Activated CD8-positive, alpha-beta memory T cell treated with anti-CD3 and anti-CD28 coated beads, Interleukin-2, amount 50 U/mL, for 4 hours (primary cell): ENCODE measurements around the gene NOB1.

ENCODE experiments used
- DNase-seq: peaks from one replicate; pipeline ENCODE4 v3.0.0-alpha.2; 2020

Gene NOB1

GRCh38 chr16:69718111-69718764 lies 36.5 kb downstream of the NOB1 start:
- DNase-seq = no peak

GRCh38 chr16:69717066-69717465 lies 37.7 kb downstream of the NOB1 start:
- no peak for DNase-seq

GRCh38 chr16:69712914-69713581 lies 41.7 kb downstream of the NOB1 start:
- DNase-seq = no peak

GRCh38 chr16:69712277-69712676 lies 42.4 kb downstream of the NOB1 start:
- no peak for DNase-seq

- no peak for DNase-seq
Observed at GRCh38 chr16:69711115-69711740, 43.5 kb downstream of the NOB1 start.

- no peak for DNase-seq
Observed at GRCh38 chr16:69709456-69710084, 45.2 kb downstream of the NOB1 start.

GRCh38 chr16:69707920-69708683 lies 46.6 kb downstream of the NOB1 start:
- no peak for DNase-seq

GRCh38 chr16:69706975-69707340 lies 47.8 kb downstream of the NOB1 start:
- no peak for DNase-seq

GRCh38 chr16:69706256-69706974 lies 48.3 kb downstream of the NOB1 start:
- no peak for DNase-seq

- no peak for DNase-seq
Observed at GRCh38 chr16:69703638-69704037, 51.1 kb downstream of the NOB1 start.

GRCh38 chr16:69701866-69702265 lies 52.9 kb downstream of the NOB1 start:
- DNase-seq = no peak

- DNase-seq = no peak
Observed at GRCh38 chr16:69701452-69701851, 53.3 kb downstream of the NOB1 start.

- no peak for DNase-seq
Observed at GRCh38 chr16:69699915-69700314, 54.8 kb downstream of the NOB1 start.

- DNase-seq = no peak
Observed at GRCh38 chr16:69698404-69698803, 56.3 kb downstream of the NOB1 start.

GRCh38 chr16:69693916-69694315 lies 60.8 kb downstream of the NOB1 start:
- no peak for DNase-seq

- DNase-seq = no peak
Observed at GRCh38 chr16:69691980-69692911, 62.5 kb downstream of the NOB1 start.
